NCI-H2196 (cell line): ENCODE measurements around the gene PRKCQ.

ENCODE experiments used
- DNase-seq: peaks from one replicate; lab custom pipeline; 2025; ENCODE audit not compliant: unreplicated experiment; lab: John Stamatoyannopoulos, UW

The PRKCQ gene

DNA sequence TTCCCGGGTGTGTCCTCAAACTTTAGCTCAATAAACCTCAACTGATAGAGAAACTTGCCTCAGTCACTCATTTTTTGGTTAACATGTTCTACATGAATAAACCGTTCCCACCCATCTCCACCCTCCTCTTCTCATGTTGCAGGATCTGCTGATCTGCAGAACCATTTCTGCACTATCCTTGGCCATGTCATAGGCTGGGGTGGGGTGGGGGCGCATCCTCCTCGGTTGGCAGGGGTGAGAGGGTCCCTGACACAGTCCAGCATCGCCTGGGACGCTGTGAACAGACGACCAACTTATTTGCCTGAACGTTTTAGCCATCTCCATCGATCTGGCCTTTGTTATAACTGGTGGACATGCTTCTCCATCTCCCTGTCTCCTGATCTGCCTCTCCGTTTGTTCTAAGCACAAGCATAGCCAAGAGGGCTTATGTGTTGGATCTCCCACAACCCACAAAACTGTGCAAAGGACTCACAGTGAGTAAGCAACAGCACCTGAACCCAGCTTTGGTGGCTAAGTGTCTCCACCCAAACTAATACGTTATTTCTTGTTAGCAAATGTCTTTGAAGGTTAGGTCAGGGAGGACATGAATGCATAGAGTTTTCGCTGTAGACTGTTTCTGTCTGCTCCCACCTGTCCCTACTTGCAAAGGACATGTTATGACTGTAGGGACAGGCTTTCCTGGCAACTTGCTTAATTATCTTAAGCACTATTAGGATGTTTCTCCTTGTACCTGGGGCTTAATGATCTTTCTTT lies 51.7 kb downstream of the PRKCQ start:
- no peak for DNase-seq

DNA sequence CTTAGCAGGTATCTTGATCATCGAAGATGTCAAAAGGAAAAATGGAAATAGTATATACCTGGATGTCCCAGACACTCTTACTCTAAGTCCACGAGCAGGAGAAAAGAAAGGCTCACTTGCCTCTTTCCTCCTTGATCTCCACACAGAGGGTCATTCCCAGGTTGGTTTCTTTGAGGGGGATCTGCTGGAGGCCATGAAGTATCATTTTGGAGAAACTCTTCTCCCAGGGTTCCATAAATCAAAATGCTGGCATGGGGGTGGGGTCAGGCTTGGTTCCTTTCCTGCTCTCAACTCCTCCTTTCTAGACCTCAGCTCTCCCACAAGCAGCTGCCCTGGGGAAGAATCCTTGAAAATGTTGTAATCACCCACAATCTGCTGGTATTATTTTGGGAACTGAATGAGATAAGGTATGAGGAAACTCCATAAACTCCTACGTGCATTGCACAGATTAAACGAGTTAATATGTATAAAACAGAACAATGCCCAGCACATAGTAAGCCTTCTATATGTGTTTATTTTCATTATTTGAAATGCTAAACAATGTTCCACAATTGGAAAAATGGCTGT lies 54.4 kb downstream of the PRKCQ start:
- DNase-seq: no peak

DNA sequence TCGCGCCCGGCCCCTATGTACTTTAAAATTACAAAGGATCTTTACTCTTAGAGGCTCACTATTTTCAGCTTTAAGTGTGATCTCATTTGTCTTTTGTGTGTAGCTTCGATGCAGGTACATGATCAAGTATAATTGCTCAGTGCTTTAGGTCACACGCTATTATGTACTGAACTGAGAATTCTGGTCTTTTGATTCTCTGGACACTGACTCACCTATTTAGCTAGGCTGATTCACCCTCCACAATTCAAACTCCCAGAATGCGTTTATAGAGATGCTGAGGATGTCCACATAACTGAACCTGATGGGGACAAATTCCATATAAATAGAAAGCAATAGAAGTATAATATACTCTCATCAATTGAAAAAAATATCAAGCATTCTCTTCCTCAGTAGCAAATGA lies 57.8 kb downstream of the PRKCQ start:
- no peak for DNase-seq

DNA sequence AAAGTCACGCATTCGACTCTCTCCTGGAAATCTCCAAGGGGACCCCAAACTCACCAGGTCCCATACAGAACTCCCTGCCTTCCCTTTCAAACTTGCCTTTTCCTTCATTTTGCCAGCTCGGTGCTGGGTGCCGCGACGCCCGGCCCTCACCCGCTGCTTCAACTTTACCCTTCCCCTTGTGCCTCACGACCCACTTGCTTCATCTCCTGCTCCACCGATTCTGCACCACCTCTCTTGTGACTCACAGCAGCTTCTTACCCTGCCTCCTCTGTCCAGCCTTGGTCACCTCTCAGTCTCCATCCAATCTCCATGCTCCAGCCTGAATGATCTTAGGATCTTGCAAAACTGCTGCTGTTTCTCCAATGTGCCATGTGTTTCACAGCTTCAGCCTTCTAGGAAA lies 59.9 kb downstream of the PRKCQ start:
- DNase-seq: no peak

DNA sequence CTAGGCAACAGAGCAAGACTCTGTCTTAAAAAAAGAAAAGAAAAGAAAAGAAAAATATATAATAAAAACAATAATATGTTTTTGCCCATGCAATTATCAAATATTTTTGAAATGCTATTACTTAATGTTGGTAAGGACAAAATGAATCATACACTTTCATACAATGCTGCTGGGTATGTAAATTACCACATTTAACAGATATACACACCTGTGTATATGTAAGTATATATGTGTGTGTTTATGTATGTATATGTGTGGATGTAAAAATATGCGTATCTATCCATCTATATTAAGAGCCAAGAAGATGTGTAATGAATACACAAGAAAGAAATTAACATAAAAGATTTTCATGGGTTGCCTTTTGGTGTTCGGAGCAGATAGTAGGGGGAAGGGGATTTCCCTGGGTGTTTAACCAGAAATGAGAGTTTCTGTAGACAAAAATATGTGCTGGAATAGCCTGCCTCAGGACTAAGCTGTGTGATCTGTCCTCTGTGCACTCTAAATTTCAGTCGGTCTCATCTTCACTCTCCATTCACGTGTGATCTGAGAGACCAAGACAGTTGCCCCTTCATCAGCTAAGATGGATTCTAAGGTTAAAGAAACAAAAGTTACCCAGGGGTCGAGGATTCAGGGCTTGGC lies 61.2 kb downstream of the PRKCQ start:
- DNase-seq: no peak

DNA sequence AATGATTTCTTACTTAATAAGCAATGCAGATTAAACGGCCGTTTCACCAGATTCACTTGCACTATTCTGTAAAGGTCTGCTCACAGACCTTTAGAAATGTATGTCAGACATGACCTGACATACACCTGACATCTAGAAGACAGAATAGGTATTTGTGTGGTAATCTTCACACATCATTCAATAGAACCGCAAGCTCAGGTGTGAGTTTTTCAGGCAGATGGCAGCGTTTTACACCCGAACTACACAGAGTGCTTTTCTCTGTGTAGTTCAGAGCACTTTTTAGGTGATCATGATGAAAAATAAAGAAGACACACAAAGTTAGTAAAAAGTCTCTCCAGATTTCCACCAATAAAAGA lies 63.2 kb downstream of the PRKCQ start:
- no peak for DNase-seq

DNA sequence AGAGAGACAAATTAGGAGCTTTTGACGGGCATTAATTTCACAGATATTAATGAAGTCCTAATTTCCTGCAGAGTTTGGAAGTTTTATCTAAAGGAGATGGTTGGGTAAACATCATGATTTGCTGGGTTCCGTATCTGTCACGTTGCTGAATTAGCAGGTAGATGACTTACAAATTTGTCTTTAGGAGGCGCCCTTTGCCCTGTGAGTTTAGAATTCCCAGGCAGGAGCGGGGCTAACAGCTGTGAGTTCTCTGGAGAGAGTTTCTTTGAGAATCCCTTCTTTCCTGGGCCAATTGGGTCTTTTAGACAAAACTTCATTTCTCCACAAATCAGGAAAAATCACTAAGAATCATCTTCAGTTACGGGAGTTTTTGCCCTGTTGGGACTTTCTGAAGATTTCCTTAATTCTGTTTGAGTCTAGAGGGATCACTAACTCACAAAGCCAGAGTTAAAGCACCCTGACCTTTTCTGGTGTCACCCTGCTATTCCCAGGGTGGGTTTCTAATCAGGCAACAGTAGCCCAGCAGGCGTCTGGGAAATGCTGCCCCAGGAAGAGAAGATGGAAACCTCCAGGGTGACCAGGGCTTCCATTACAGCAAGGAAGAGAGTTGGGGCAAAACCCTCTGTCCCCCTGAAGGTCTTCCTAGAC lies 63.7 kb downstream of the PRKCQ start:
- no peak for DNase-seq

DNA sequence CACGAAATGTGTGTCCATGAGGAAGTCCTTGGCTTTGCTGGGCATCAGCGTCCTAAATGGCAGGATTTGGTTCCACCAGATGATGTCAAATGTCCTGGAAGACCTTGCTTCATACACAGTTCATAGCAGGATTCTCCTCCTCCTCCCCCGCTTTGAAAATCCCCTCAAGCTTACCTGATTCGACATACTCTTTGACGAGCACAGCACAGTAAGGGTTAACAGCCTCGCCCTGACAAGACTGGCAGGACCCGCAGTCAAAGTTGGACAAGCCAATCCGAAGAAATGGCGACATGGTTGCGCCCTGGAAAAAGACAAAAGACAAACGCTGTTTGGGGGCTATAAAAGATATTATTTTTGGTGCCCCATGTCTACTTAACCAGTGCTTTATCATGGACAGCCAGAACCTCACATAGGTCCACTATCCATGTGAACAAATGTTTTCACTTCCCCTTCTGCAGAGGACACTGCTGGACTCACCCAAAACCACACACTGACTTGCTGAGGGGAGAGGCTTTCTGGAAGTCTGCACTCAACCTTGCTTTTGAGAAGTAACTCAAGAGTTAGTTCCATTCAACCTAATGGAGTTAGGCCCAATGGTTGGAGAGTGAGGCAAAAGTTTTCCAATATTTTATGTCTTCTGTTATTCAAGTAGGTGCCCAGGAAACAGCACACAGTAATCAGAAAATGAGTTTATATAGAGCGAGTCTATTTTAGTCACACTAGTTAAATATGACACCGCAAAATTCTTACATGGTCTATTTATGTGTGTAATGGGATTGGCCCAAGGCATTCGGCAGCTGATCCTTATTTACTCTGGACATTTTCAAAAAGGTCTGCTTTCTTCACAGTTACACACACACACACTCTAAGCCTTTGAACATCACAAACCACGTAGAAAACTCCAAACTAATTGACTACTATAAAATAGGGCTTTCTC lies 65.0 kb downstream of the PRKCQ start:
- no peak for DNase-seq

DNA sequence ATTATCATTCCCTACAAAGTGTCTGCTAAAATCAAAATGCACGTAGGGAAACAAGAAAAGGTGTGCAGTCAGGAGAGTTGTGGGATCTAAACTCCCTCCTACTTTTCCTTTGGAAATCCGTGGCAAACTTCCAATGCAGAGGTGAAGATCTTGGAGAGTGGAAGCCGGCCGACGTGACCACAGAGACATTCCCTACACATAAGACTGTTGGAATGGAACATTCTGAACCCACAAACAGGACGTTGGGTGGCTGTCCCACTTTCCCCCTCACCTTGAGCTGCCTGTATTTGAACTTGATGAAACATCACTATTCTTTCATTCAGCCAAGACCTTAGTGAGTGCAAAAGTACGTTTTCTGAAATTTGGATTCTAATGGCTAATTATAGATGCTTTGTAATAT lies 65.9 kb downstream of the PRKCQ start:
- DNase-seq: no peak

DNA sequence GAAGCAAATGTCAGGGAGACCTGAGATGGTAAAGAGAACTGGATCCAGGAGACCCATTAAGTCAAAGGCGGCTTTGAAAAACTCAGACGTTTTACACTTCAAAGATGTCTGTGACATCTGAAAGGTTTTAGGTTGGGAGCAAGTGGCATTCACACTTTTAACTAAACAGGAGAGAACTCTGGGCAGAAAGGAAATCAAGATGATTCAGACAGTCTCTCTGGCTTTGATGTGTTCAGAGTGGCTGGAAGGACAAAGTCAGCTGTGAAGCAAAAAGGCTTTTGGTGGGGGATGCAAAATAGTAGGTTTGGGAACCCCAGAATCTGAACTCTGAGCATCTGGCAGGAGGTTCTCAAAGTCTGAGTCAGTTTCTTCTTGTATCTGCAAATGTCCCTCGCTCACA lies 66.6 kb downstream of the PRKCQ start:
- DNase-seq: no peak

DNA sequence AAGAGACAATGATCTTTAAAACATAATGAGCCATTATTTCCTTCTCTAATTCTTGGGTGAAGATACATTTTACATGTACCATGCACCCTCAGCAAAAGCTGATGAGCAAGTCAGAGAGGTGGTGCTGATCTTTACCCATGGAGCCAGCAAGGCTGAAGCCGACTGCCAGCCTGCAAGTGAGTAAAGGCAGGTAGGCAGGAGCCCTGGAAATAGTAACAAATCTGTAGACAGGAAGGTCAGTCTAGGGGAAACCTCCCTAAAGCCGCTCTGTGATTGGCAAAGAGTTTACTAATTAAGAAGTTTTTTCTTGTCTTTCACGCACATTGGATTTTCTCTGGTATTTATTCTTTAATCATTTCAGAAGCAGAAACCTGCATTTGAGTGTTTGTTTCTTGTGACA lies 67.9 kb downstream of the PRKCQ start:
- DNase-seq: no peak

DNA sequence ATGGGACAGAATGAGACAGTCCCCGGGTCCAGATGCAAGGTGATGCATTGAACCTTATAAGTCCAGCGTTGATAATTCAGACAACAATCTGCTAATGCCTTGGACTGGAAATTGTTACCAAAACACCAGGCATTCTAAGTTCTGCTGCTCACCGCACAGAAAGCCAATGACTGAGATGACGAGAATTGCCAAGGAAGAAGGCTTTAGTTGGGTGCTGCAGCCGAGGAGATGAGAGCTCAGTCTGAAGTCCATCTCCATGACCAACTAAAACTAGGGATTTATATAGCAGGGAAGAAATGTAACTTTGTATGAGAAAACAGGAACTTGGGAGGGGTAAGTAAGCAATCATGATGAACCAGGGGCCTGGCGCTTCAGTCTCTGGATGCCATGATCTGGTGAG lies 68.7 kb downstream of the PRKCQ start:
- no peak for DNase-seq

DNA sequence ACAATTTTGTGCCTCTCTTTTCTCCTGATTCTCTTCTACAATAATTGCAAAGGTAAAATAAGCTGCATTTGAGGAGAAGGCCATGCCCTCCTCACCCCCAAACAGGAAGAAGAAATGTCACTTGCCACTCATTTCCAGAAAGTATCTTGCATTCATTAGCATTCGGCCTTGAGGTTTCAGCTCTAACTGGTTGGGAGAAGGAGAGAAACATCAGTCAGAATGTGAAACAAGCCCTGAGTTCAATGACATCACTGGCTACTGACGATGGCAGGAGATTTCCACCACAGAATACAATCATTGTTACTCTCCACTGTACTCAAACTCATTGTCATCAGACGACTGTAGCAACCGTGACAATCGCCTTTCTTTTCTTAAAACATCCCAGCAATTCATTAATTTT lies 72.8 kb downstream of the PRKCQ start:
- no peak for DNase-seq

DNA sequence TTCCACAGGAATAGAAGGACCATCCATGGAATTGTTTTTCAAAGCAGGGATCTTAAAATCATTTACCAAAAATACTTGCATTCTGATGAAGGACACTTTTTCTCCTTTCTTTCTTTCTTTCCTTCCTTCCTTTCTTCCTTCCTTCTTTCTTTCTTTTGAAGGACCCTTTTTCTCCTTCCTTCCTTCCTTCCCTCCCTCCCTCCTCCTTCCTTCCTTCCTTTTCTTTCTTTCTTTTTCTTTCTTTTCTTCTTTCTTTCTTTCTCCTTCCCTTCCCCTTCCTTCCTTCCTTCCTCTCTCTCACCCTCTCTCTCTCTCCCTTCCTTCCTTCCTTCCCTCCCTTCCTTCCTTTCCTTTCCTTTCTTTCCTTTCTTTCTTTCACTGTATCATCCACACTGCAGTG lies 74.8 kb downstream of the PRKCQ start:
- DNase-seq: no peak

DNA sequence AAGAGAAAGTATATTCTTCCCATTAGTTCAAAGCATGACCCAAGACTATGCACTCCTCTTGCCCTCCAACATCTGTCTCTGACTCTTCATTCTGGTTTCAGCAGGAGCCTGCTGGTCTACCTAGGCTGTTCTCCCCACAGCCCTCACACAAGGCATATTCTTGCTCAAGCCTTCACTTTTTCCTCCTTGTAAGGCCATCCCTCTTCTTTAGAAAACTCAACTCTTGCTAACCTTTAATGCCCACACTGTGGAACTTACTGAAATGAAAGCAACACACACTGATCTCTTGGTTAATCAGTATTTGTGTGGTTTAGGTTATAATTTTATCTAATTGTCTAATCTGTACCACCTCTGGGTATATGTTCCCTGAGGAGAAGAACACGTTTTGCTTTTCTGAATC lies 75.8 kb downstream of the PRKCQ start:
- DNase-seq: no peak

DNA sequence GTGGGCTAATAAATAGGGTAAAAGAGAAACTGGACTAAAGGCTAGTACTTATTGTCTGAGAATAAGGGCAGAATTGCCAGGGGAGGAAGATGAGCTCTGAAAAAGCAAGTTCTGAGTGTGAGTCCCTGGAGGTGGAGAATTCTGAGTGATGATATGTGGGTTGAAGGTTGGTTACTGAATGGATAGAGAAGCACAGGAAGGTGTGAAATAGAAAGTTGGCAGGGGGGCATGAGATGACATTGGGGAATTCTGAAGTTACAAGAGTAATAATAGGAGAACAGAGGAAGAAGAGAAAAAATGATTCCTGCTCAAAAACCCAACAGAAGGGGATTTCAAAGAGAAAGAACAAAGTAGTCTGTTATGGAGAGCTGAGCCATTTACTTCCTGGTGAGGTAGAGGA lies 76.9 kb downstream of the PRKCQ start:
- no peak for DNase-seq

DNA sequence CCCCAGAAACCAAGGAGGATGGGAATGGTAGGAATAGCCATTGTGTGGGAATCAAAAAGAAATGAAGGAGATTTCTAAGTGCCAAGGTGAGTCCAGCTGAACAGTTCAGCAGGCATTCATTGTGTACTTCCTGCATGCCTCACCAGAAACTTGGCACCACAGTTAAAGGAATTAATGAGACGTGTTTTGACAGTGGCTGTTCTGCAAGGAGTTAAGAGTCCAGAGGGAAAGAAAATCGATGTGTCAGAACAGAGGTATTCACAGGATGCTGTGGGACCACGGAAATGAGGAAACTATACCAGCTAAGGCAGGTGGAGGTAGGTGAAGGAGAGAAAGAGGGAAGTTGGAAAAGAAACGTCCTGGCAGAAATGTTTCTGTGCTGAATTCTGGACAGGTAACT lies 78.1 kb downstream of the PRKCQ start:
- DNase-seq: no peak

DNA sequence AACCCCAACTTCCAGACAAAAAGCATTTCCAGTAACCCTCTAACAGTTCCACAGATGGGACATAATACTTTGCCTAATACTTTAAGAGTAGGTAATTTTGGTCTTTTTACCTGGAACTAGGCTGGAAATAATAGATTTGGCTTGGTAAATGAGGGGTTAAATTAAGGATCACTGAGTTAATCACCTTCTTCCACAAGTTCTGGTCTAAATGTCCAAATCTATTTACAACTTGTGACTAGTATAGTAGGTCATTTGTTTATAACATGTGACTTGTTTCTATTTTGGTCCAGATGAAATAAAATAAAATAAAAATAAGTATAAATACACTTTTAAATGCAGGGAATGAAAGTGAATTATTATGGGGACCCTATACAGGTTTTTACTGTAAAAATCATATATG lies 80.1 kb downstream of the PRKCQ start:
- no peak for DNase-seq

DNA sequence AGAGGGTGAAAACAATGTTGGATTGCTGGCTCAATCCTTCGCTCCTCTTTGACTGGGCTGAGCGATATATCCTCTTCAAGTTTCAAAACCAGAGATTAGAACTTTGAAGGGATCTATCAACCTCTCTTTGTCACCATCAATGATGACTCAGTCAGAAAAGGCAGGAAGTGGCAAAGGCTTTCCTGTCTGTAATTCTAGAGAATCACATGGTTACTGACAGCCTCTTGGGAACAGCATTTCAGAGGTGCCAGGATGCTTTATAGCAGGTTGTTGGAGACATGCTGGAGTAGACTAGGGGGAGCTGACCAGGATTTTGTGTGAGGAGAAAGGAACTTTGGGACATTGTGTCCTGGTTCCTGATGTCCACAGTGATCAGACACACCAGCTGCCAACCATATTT lies 81.3 kb downstream of the PRKCQ start:
- DNase-seq: no peak

DNA sequence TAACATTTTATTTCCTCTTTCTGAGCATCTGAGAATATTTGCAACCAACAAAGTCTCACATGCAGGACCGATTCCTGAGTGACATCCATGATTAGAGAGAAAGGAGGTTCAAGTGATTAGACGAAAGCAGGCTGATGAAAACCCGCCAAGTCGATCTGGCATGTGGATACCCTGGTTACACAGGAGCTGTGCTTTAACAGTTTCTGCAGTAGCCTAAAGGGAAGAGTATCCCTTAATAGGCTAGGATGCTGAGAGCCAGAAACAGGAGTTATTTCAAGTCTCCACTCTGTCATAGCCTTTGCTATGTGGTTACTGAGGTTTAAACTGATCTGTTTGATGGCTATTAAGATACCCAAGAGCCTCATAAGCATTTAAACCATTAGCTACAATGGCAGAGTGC lies 82.5 kb downstream of the PRKCQ start:
- no peak for DNase-seq

DNA sequence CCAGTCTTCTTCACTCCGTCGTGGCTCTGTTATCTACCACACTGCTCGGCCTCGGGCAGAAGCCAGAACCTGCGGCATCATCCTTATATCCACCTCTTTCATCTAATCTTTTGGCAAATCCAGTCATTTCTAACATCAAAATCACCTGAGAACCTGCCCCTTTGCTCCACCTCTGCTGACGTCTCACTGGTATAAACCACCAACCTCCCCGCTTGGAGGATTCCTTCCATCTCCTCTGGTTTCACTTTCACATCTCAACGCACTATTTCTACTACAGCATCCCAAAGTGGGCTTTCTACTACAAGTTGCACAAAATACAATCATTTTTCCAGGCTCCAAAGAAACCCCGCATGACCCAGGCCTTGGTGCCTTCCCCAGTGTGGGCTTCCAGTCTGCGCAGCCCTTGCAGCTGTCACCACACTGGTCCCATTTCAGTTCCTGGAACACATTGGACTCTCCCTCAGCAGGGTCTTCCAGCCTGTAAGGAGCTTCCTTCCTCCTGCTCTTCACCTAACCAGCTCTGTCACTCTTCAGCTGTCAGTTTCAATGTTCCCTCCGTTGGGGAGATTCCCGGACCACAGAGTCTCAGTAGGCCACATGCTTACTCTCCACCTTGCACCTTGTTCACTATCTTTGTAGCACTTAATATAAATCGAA lies 85.0 kb downstream of the PRKCQ start:
- DNase-seq: no peak
